ENCODE data around the gene TSG101.

TSG101 gene

GRCh38 chr11:18526130-18526520, 617 bp downstream of the TSG101 start:
- H3K4me3 ChIP-seq (ENCODE audit: low read length), result peak overlapping the region; percentile 90
- no peak for TF ChIP-seq EZH2phosphoT487 (IDR thresholded peaks at IDR 0.05; ENCODE audit: low read depth)
- TF ChIP-seq, protein P1, sequence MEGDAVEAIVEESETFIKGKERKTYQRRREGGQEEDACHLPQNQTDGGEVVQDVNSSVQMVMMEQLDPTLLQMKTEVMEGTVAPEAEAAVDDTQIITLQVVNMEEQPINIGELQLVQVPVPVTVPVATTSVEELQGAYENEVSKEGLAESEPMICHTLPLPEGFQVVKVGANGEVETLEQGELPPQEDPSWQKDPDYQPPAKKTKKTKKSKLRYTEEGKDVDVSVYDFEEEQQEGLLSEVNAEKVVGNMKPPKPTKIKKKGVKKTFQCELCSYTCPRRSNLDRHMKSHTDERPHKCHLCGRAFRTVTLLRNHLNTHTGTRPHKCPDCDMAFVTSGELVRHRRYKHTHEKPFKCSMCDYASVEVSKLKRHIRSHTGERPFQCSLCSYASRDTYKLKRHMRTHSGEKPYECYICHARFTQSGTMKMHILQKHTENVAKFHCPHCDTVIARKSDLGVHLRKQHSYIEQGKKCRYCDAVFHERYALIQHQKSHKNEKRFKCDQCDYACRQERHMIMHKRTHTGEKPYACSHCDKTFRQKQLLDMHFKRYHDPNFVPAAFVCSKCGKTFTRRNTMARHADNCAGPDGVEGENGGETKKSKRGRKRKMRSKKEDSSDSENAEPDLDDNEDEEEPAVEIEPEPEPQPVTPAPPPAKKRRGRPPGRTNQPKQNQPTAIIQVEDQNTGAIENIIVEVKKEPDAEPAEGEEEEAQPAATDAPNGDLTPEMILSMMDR (IDR thresholded peaks at IDR 0.05; ENCODE audit: low read depth, low read length), result no peak
- H3K27me3 ChIP-seq (ENCODE audit: low read depth, low read length), result no peaks in the 10 kb centered on the region
- H3K4me2 ChIP-seq (ENCODE audit: low read length), result peak overlapping the region; percentile 80
- H3K4me1 ChIP-seq (ENCODE audit: low read length), result peaks cover 25% of the 10 kb centered on the region
- H3K9me3 ChIP-seq (ENCODE audit: insufficient read depth, low read length), result no peaks in the 10 kb centered on the region
- H4K20me1 ChIP-seq (ENCODE audit: insufficient read depth, low read length), result no peaks in the 10 kb centered on the region
- H3K36me3 ChIP-seq (replicated peaks; ENCODE audit: low read depth, low read length), result no peaks in the 10 kb centered on the region
- peak overlapping the region; percentile 70; the same call in 1 of the 2 replicates for H2AFZ ChIP-seq (ENCODE audit: low read depth, low read length)
- peaks cover 57% of the 10 kb centered on the region for H3K79me2 ChIP-seq (ENCODE audit: low read length)
- H3K9ac ChIP-seq (ENCODE audit: low read length), result peak overlapping the region; percentile 88
- peak overlapping the region; percentile 82 for H3K27ac ChIP-seq (ENCODE audit: low read length)

DNA sequence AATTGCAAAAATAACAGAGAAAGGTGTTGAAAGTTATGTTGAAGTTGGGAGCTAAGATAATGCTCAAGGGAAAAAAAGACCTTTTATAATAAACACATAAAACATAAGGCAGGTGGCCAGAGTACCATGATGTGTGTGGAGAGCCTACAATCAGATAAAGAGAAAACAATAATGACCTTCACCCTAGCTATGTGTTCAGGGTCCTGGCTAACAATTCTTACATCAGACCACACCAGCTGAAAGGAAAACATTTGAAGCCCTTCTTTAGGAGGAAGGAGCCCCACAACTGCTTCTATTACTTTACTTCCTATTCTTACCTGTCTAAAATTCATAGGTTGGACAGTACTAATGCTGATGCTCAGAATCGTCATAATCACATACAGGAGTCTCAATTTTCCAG, 2.5 kb downstream of the TSG101 start:
- no peak overlapping the region for H3K4me3 ChIP-seq (ENCODE audit: low read length)
- H3K9ac ChIP-seq (ENCODE audit: low read length), result no peak overlapping the region
- no peaks in the 10 kb centered on the region for H3K27me3 ChIP-seq (ENCODE audit: low read depth, low read length)
- no peaks in the 10 kb centered on the region for H4K20me1 ChIP-seq (ENCODE audit: insufficient read depth, low read length)
- no peaks in the 10 kb centered on the region for H3K9me3 ChIP-seq (ENCODE audit: insufficient read depth, low read length)
- peaks cover 60% of the 10 kb centered on the region for H3K79me2 ChIP-seq (ENCODE audit: low read length)
- peaks cover 10% of the 10 kb centered on the region for H3K4me1 ChIP-seq (ENCODE audit: low read length)
- no peak for TF ChIP-seq EZH2phosphoT487 (IDR thresholded peaks at IDR 0.05; ENCODE audit: low read depth)
- TF ChIP-seq, protein P1 (IDR thresholded peaks at IDR 0.05; ENCODE audit: low read depth, low read length), result no peak
- H3K27ac ChIP-seq (ENCODE audit: low read length), result no peak overlapping the region
- no peaks in the 10 kb centered on the region for H3K36me3 ChIP-seq (replicated peaks; ENCODE audit: low read depth, low read length)
- no peak overlapping the region for H2AFZ ChIP-seq (ENCODE audit: low read depth, low read length)
- H3K4me2 ChIP-seq (ENCODE audit: low read length), result no peak overlapping the region

- no peak overlapping the region for H3K27ac ChIP-seq (ENCODE audit: low read length)
- no peaks in the 10 kb centered on the region for H3K9me3 ChIP-seq (ENCODE audit: insufficient read depth, low read length)
- H3K4me3 ChIP-seq (ENCODE audit: low read length), result no peak overlapping the region
- no peaks in the 10 kb centered on the region for H4K20me1 ChIP-seq (ENCODE audit: insufficient read depth, low read length)
- peaks cover 53% of the 10 kb centered on the region for H3K79me2 ChIP-seq (ENCODE audit: low read length)
- no peaks in the 10 kb centered on the region for H3K36me3 ChIP-seq (replicated peaks; ENCODE audit: low read depth, low read length)
- TF ChIP-seq EZH2phosphoT487 (IDR thresholded peaks at IDR 0.05; ENCODE audit: low read depth), result no peak
- TF ChIP-seq, protein P1 (IDR thresholded peaks at IDR 0.05; ENCODE audit: low read depth, low read length), result no peak
- H3K27me3 ChIP-seq (ENCODE audit: low read depth, low read length), result no peaks in the 10 kb centered on the region
- H3K4me2 ChIP-seq (ENCODE audit: low read length), result no peak overlapping the region
- no peak overlapping the region for H2AFZ ChIP-seq (ENCODE audit: low read depth, low read length)
- H3K9ac ChIP-seq (ENCODE audit: low read length), result no peak overlapping the region
- H3K4me1 ChIP-seq (ENCODE audit: low read length), result peaks cover 6% of the 10 kb centered on the region
Measured at GRCh38 chr11:18523084-18523483, 3.7 kb downstream of the TSG101 start.

GRCh38 chr11:18522388-18522787, 4.4 kb downstream of the TSG101 start:
- no peaks in the 10 kb centered on the region for H3K27me3 ChIP-seq (ENCODE audit: low read depth, low read length)
- peaks cover 46% of the 10 kb centered on the region for H3K79me2 ChIP-seq (ENCODE audit: low read length)
- no peak overlapping the region for H3K4me3 ChIP-seq (ENCODE audit: low read length)
- H3K36me3 ChIP-seq (replicated peaks; ENCODE audit: low read depth, low read length), result peaks cover 4% of the 10 kb centered on the region
- H3K4me2 ChIP-seq (ENCODE audit: low read length), result no peak overlapping the region
- no peaks in the 10 kb centered on the region for H3K9me3 ChIP-seq (ENCODE audit: insufficient read depth, low read length)
- H3K4me1 ChIP-seq (ENCODE audit: low read length), result peaks cover 6% of the 10 kb centered on the region
- H3K27ac ChIP-seq (ENCODE audit: low read length), result no peak overlapping the region
- H2AFZ ChIP-seq (ENCODE audit: low read depth, low read length), result no peak overlapping the region
- no peak overlapping the region for H3K9ac ChIP-seq (ENCODE audit: low read length)
- no peak for TF ChIP-seq EZH2phosphoT487 (IDR thresholded peaks at IDR 0.05; ENCODE audit: low read depth)
- TF ChIP-seq, protein P1 (IDR thresholded peaks at IDR 0.05; ENCODE audit: low read depth, low read length), result no peak; the same call in 1 of the 2 replicates
- H4K20me1 ChIP-seq (ENCODE audit: insufficient read depth, low read length), result peaks cover 4% of the 10 kb centered on the region; the same call in 1 of the 2 replicates

All from OCI-LY3 (cell line).